ENCODE data around the gene AK4.

AK4 gene

GRCh38 chr1:65266476-65266875 is 118.5 kb downstream of the AK4 start:
- Histone ChIP-seq H3K27me3 (replicated peaks; ENCODE audit: control insufficient read depth, insufficient read depth, low read length) (no peaks in the 10 kb centered on the region), H3K36me3 (ENCODE audit: control insufficient read depth, insufficient read depth, low read length, severe bottlenecking) (no peaks in the 10 kb centered on the region), H3K9me3 (ENCODE audit: control insufficient read depth, low read length) (no peaks in the 10 kb centered on the region), H3K4me1 (ENCODE audit: control insufficient read depth, insufficient read depth, low read length) (peaks cover 16% of the 10 kb centered on the region), H3K9ac (ENCODE audit: low read length) (no peak overlapping the region), H3K4me3 (ENCODE audit: low read length) (peak overlapping the region; percentile 77)
- no peak for DNase-seq (ENCODE audit: low read depth)

- H3K9me3 ChIP-seq (ENCODE audit: control insufficient read depth, low read length): no peaks in the 10 kb centered on the region
- no peak overlapping the region for H3K4me3 ChIP-seq (ENCODE audit: low read length)
- H3K27me3 ChIP-seq (replicated peaks; ENCODE audit: control insufficient read depth, insufficient read depth, low read length): no peaks in the 10 kb centered on the region
- H3K4me1 ChIP-seq (ENCODE audit: control insufficient read depth, insufficient read depth, low read length): peaks cover 16% of the 10 kb centered on the region
- no peaks in the 10 kb centered on the region for H3K36me3 ChIP-seq (ENCODE audit: control insufficient read depth, insufficient read depth, low read length, severe bottlenecking)
- no peak overlapping the region for H3K9ac ChIP-seq (ENCODE audit: low read length)
- no peak for DNase-seq (ENCODE audit: low read depth)
Measured at GRCh38 chr1:65267271-65267670, 119.3 kb downstream of the AK4 start.

GRCh38 chr1:65267683-65268082 is 119.7 kb downstream of the AK4 start:
- no peaks in the 10 kb centered on the region for H3K36me3 ChIP-seq (ENCODE audit: control insufficient read depth, insufficient read depth, low read length, severe bottlenecking)
- H3K4me1 ChIP-seq (ENCODE audit: control insufficient read depth, insufficient read depth, low read length): peaks cover 16% of the 10 kb centered on the region
- DNase-seq (ENCODE audit: low read depth): no peak
- H3K9ac ChIP-seq (ENCODE audit: low read length): no peak overlapping the region
- no peak overlapping the region for H3K4me3 ChIP-seq (ENCODE audit: low read length)
- H3K9me3 ChIP-seq (ENCODE audit: control insufficient read depth, low read length): no peaks in the 10 kb centered on the region
- no peaks in the 10 kb centered on the region for H3K27me3 ChIP-seq (replicated peaks; ENCODE audit: control insufficient read depth, insufficient read depth, low read length)

GRCh38 chr1:65269612-65270011 is 121.6 kb downstream of the AK4 start:
- Histone ChIP-seq H3K9ac (ENCODE audit: low read length) (no peak overlapping the region), H3K36me3 (ENCODE audit: control insufficient read depth, insufficient read depth, low read length, severe bottlenecking) (no peaks in the 10 kb centered on the region), H3K9me3 (ENCODE audit: control insufficient read depth, low read length) (no peaks in the 10 kb centered on the region), H3K27me3 (replicated peaks; ENCODE audit: control insufficient read depth, insufficient read depth, low read length) (no peaks in the 10 kb centered on the region), H3K4me1 (ENCODE audit: control insufficient read depth, insufficient read depth, low read length) (peaks cover 16% of the 10 kb centered on the region), H3K4me3 (ENCODE audit: low read length) (no peak overlapping the region)
- no peak for DNase-seq (ENCODE audit: low read depth)

GRCh38 chr1:65276197-65276939 is 128.4 kb downstream of the AK4 start:
- no peak overlapping the region for H3K9ac ChIP-seq (ENCODE audit: low read length)
- H3K27me3 ChIP-seq (replicated peaks; ENCODE audit: control insufficient read depth, insufficient read depth, low read length): no peaks in the 10 kb centered on the region
- no peak for DNase-seq (ENCODE audit: low read depth)
- peaks cover 27% of the 10 kb centered on the region for H3K4me1 ChIP-seq (ENCODE audit: control insufficient read depth, insufficient read depth, low read length)
- no peak overlapping the region for H3K4me3 ChIP-seq (ENCODE audit: low read length)
- no peaks in the 10 kb centered on the region for H3K36me3 ChIP-seq (ENCODE audit: control insufficient read depth, insufficient read depth, low read length, severe bottlenecking)
- H3K9me3 ChIP-seq (ENCODE audit: control insufficient read depth, low read length): no peaks in the 10 kb centered on the region

GRCh38 chr1:65277605-65278347 is 129.8 kb downstream of the AK4 start:
- Histone ChIP-seq H3K4me1 (ENCODE audit: control insufficient read depth, insufficient read depth, low read length) (peaks cover 27% of the 10 kb centered on the region), H3K9ac (ENCODE audit: low read length) (peak overlapping the region; percentile 24), H3K36me3 (ENCODE audit: control insufficient read depth, insufficient read depth, low read length, severe bottlenecking) (no peaks in the 10 kb centered on the region), H3K4me3 (ENCODE audit: low read length) (no peak overlapping the region), H3K9me3 (ENCODE audit: control insufficient read depth, low read length) (no peaks in the 10 kb centered on the region), H3K27me3 (replicated peaks; ENCODE audit: control insufficient read depth, insufficient read depth, low read length) (no peaks in the 10 kb centered on the region)
- DNase-seq (ENCODE audit: low read depth): no peak

- Histone ChIP-seq H3K27me3 (replicated peaks; ENCODE audit: control insufficient read depth, insufficient read depth, low read length) (no peaks in the 10 kb centered on the region), H3K36me3 (ENCODE audit: control insufficient read depth, insufficient read depth, low read length, severe bottlenecking) (no peaks in the 10 kb centered on the region), H3K4me3 (ENCODE audit: low read length) (peak overlapping the region; percentile 18), H3K4me1 (ENCODE audit: control insufficient read depth, insufficient read depth, low read length) (peaks cover 27% of the 10 kb centered on the region), H3K9ac (ENCODE audit: low read length) (peak overlapping the region; percentile 24), H3K9me3 (ENCODE audit: control insufficient read depth, low read length) (no peaks in the 10 kb centered on the region)
- peak; percentile 15 for DNase-seq (ENCODE audit: low read depth)
Measured at GRCh38 chr1:65278376-65279069, 130.5 kb downstream of the AK4 start.

GRCh38 chr1:65279070-65279779 is 131.2 kb downstream of the AK4 start:
- Histone ChIP-seq H3K9me3 (ENCODE audit: control insufficient read depth, low read length) (no peaks in the 10 kb centered on the region), H3K27me3 (replicated peaks; ENCODE audit: control insufficient read depth, insufficient read depth, low read length) (no peaks in the 10 kb centered on the region), H3K4me1 (ENCODE audit: control insufficient read depth, insufficient read depth, low read length) (peaks cover 27% of the 10 kb centered on the region), H3K36me3 (ENCODE audit: control insufficient read depth, insufficient read depth, low read length, severe bottlenecking) (no peaks in the 10 kb centered on the region), H3K9ac (ENCODE audit: low read length) (peak overlapping the region; percentile 24), H3K4me3 (ENCODE audit: low read length) (peak overlapping the region; percentile 18)
- DNase-seq (ENCODE audit: low read depth): no peak

Data from adipocyte (in vitro differentiated cells).